HEK293 (cell line): ENCODE results near the gene PHOX2B.

ENCODE experiments used
- CTCF ChIA-PET: fragments of 350-600 bp; formaldehyde crosslinking; extraction: SDS; loops from one replicate; lab custom pipeline; 2021; ENCODE audit warnings: antibody characterized with exemption; lab: Yijun Ruan, JAX
- POLR2A ChIA-PET: fragments of 300-600 bp; formaldehyde crosslinking; extraction: SDS; loops from one replicate; lab custom pipeline; 2020; ENCODE audit warnings: antibody characterized with exemption, inconsistent platforms; lab: Yijun Ruan, JAX
- H3K27ac ChIP-seq: fragments of 200-500 bp; sonication (Bioruptor generic); 2 replicates; pipeline ENCODE4 v1.5.1; 2014; ENCODE audit warnings: low read depth, low read length, control low read depth, inconsistent platforms; ENCODE audit errors: extremely low read depth
- H3K36me3 ChIP-seq, 2 experiments: fragments of 200-500 bp in 1 of 2; sonication (Bioruptor generic) in 1 of 2; 1 replicate in 1 of 2; 2 replicates in 1 of 2; pipeline ENCODE4 v1.5.1; 2014 to 2017; ENCODE audit warnings: inconsistent platforms in 2 of 2, low read length in 2 of 2; ENCODE audit not compliant: control insufficient read depth in 2 of 2, insufficient read depth in 1 of 2
- H3K4me1 ChIP-seq: fragments of 200-500 bp; sonication (Bioruptor generic); 2 replicates; pipeline ENCODE4 v1.5.1; 2014; ENCODE audit warnings: mild to moderate bottlenecking, low read length, inconsistent platforms; ENCODE audit not compliant: control insufficient read depth, insufficient read depth
- H3K4me3 ChIP-seq: 2 replicates; pipeline ENCODE4 v1.5.1; 2011; ENCODE audit warnings: low read depth, mild to moderate bottlenecking, control low read depth, low read length, moderate library complexity
- H3K9me3 ChIP-seq: fragments of 200-500 bp; sonication (Bioruptor generic); 2 replicates; pipeline ENCODE4 v1.5.1; 2014; ENCODE audit warnings: low read depth, low read length, inconsistent platforms; ENCODE audit not compliant: control insufficient read depth, insufficient read depth
- ATF2 ChIP-seq: fragments of 450-650 bp; formaldehyde crosslinking; IDR thresholded peaks from 2 replicates; pipeline ENCODE4 v1.5.1; 2016; ENCODE audit warnings: missing biosample characterization, missing genetic modification characterization, low read depth
- GLI4 ChIP-seq: fragments of 450-650 bp; formaldehyde crosslinking; IDR thresholded peaks from 2 replicates; pipeline ENCODE4 v1.5.1; 2016; ENCODE audit warnings: missing biosample characterization, missing genetic modification characterization
- HIC1 ChIP-seq: fragments of 450-650 bp; formaldehyde crosslinking; IDR thresholded peaks from 2 replicates; pipeline ENCODE4 v1.5.1; 2016; ENCODE audit warnings: missing biosample characterization, missing genetic modification characterization
- MYNN ChIP-seq: fragments of 450-650 bp; formaldehyde crosslinking; IDR thresholded peaks from 2 replicates; pipeline ENCODE4 v1.5.1; 2016; ENCODE audit warnings: missing biosample characterization, missing genetic modification characterization, borderline replicate concordance
- OVOL3 ChIP-seq: fragments of 450-650 bp; formaldehyde crosslinking; IDR thresholded peaks from 2 replicates; pipeline ENCODE4 v1.5.1; 2016; ENCODE audit warnings: missing biosample characterization, missing genetic modification characterization
- RBAK ChIP-seq: fragments of 450-650 bp; formaldehyde crosslinking; IDR thresholded peaks from 2 replicates; pipeline ENCODE4 v1.5.1; 2016; ENCODE audit warnings: missing biosample characterization, missing genetic modification characterization
- SCRT1 ChIP-seq: fragments of 450-650 bp; formaldehyde crosslinking; IDR thresholded peaks from 2 replicates; pipeline ENCODE4 v1.5.1; 2016; ENCODE audit warnings: missing biosample characterization, missing genetic modification characterization, borderline replicate concordance
- TRIM28 ChIP-seq: IDR thresholded peaks from 2 replicates; pipeline ENCODE4 v1.6.1; 2011; ENCODE audit warnings: low read length, control low read depth, borderline replicate concordance
- ZNF2 ChIP-seq: fragments of 450-650 bp; formaldehyde crosslinking; IDR thresholded peaks from 2 replicates; pipeline ENCODE4 v1.5.1; 2016; ENCODE audit warnings: missing biosample characterization, missing genetic modification characterization
- ZNF280C ChIP-seq: fragments of 450-650 bp; formaldehyde crosslinking; IDR thresholded peaks from 2 replicates; pipeline ENCODE4 v1.5.1; 2016; ENCODE audit warnings: missing biosample characterization, missing genetic modification characterization
- ZNF302 ChIP-seq: fragments of 450-650 bp; formaldehyde crosslinking; IDR thresholded peaks from 2 replicates; pipeline ENCODE4 v1.5.1; 2016; ENCODE audit warnings: missing biosample characterization, missing genetic modification characterization, low read depth
- ZNF324 ChIP-seq: fragments of 450-650 bp; formaldehyde crosslinking; IDR thresholded peaks from 2 replicates; pipeline ENCODE4 v1.5.1; 2016; ENCODE audit warnings: missing biosample characterization, missing genetic modification characterization
- ZNF366 ChIP-seq: fragments of 450-650 bp; formaldehyde crosslinking; conservative IDR thresholded peaks from 2 replicates; pipeline ENCODE4 v1.5.1; 2016; ENCODE audit warnings: missing biosample characterization, missing genetic modification characterization
- ZNF37A ChIP-seq: fragments of 450-650 bp; IDR thresholded peaks from 2 replicates; pipeline ENCODE4 v1.5.1; 2018; ENCODE audit warnings: missing biosample characterization, missing genetic modification characterization
- ZNF423 ChIP-seq: fragments of 450-650 bp; formaldehyde crosslinking; IDR thresholded peaks from 2 replicates; pipeline ENCODE4 v1.5.1; 2016; ENCODE audit warnings: missing biosample characterization, missing genetic modification characterization
- ZNF433 ChIP-seq: fragments of 450-650 bp; formaldehyde crosslinking; IDR thresholded peaks from 2 replicates; pipeline ENCODE4 v1.5.1; 2016; ENCODE audit warnings: missing biosample characterization, missing genetic modification characterization, low read depth
- ZNF488 ChIP-seq: fragments of 450-650 bp; formaldehyde crosslinking; IDR thresholded peaks from 2 replicates; pipeline ENCODE4 v1.5.1; 2016; ENCODE audit warnings: missing biosample characterization, missing genetic modification characterization
- ZNF510 ChIP-seq: fragments of 450-650 bp; formaldehyde crosslinking; IDR thresholded peaks from 2 replicates; pipeline ENCODE4 v1.5.1; 2018; ENCODE audit warnings: mild to moderate bottlenecking, missing genetic modification characterization, missing biosample characterization; ENCODE audit not compliant: insufficient replicate concordance
- ZNF580 ChIP-seq: fragments of 450-650 bp; formaldehyde crosslinking; IDR thresholded peaks from 2 replicates; pipeline ENCODE4 v1.5.1; 2016; ENCODE audit warnings: missing biosample characterization, missing genetic modification characterization
- ZNF600 ChIP-seq: fragments of 450-650 bp; formaldehyde crosslinking; IDR thresholded peaks from 2 replicates; pipeline ENCODE4 v1.5.1; 2016; ENCODE audit warnings: missing biosample characterization, missing genetic modification characterization
- ZNF677 ChIP-seq: fragments of 450-650 bp; IDR thresholded peaks from 2 replicates; pipeline ENCODE4 v1.5.0; 2018; ENCODE audit warnings: missing biosample characterization, mild to moderate bottlenecking, missing genetic modification characterization, moderate library complexity
- ZSCAN16 ChIP-seq: fragments of 450-650 bp; formaldehyde crosslinking; IDR thresholded peaks from 2 replicates; pipeline ENCODE4 v1.5.1; 2016; ENCODE audit warnings: missing biosample characterization, missing genetic modification characterization

The PHOX2B gene

GRCh38 chr4:41703785-41704184 lies 44.7 kb downstream of the PHOX2B start:
- no peak for TF ChIP-seq GLI4 (tag by site-specific recombination)
- no peak for TF ChIP-seq HIC1 (tag by site-specific recombination)
- TF ChIP-seq ATF2 (tag by site-specific recombination): no peak
- TF ChIP-seq ZNF677: no peak
- no peak for TF ChIP-seq ZNF423 (tag by site-specific recombination)
- TF ChIP-seq ZNF366 (tag by site-specific recombination): no peak
- TF ChIP-seq ZNF488 (tag by site-specific recombination): no peak
- no peak for TF ChIP-seq ZNF302 (tag by site-specific recombination)
- no peak for TF ChIP-seq ZNF510 (tag by site-specific recombination)
- TF ChIP-seq SCRT1: no peak
- TF ChIP-seq ZNF37A (tag by site-specific recombination): no peak
- ChIA-PET CTCF (interaction anchor here (0.6 to 0.9 kb wide), 2 partner anchors 171 to 179 kb away, joined by 3 read pairs; no protein-coding TSS in a partner anchor), POLR2A (no interaction called here)
- H3K4me1 ChIP-seq: no peaks in the 10 kb centered on the region
- no peaks in the 10 kb centered on the region for H3K9me3 ChIP-seq
- H3K27ac ChIP-seq: no peak overlapping the region
- H3K4me3 ChIP-seq: no peak overlapping the region
- no peaks in the 10 kb centered on the region for H3K36me3 ChIP-seq

- no peak overlapping the region for H3K27ac ChIP-seq
- no peaks in the 10 kb centered on the region for H3K9me3 ChIP-seq
- H3K36me3 ChIP-seq: no peaks in the 10 kb centered on the region
- TF ChIP-seq ZNF2 (tag by site-specific recombination): no peak
- no peak overlapping the region for H3K4me3 ChIP-seq
- no peaks in the 10 kb centered on the region for H3K4me1 ChIP-seq
- CTCF ChIA-PET: interaction anchor here (0.7 kb wide), 1 partner anchor 177 kb away, joined by 3 read pairs; no protein-coding TSS in a partner anchor
- POLR2A ChIA-PET: no interaction called here
These were observed 45.8 kb downstream of the PHOX2B start for GRCh38 chr4:41702770-41703169.

- TF ChIP-seq ZSCAN16 (tag by site-specific recombination): no peak
- no peak for TF ChIP-seq ZNF600 (tag by site-specific recombination)
- no peak for TF ChIP-seq TRIM28
- TF ChIP-seq ZNF324 (tag by site-specific recombination): no peak
- TF ChIP-seq RBAK (tag by site-specific recombination): no peak
- TF ChIP-seq ZNF580 (tag by site-specific recombination): no peak
- TF ChIP-seq OVOL3 (tag by site-specific recombination): no peak
- TF ChIP-seq ZNF280C (tag by site-specific recombination): no peak
- TF ChIP-seq MYNN (tag by site-specific recombination): no peak
- TF ChIP-seq ZNF433 (tag by site-specific recombination): no peak
These were observed 46.5 kb downstream of the PHOX2B start for GRCh38 chr4:41701983-41702382.

More at GRCh38 chr4:41701983-41702382, 46.5 kb downstream of the PHOX2B start:
- Histone ChIP-seq H3K36me3 (no peaks in the 10 kb centered on the region), H3K4me1 (no peaks in the 10 kb centered on the region), H3K9me3 (no peaks in the 10 kb centered on the region), H3K27ac (no peak overlapping the region), H3K4me3 (no peak overlapping the region)
- ChIA-PET POLR2A (no interaction called here), CTCF (interaction anchor here (0.7 kb wide), 1 partner anchor 178 kb away, joined by 3 read pairs; no protein-coding TSS in a partner anchor)
